GOT3 (cell line): Measurements from ENCODE around the gene KIF20A.
"Not testable (repeated sequence)": the region's sequence is repeated elsewhere in the genome, so short reads cannot be mapped to it uniquely, and the experiment has no call there.

Source experiments
- DNase-seq: peaks from one replicate; lab custom pipeline; 2025; ENCODE audit warnings: mixed read lengths; lab: John Stamatoyannopoulos, UW

KIF20A gene

DNA sequence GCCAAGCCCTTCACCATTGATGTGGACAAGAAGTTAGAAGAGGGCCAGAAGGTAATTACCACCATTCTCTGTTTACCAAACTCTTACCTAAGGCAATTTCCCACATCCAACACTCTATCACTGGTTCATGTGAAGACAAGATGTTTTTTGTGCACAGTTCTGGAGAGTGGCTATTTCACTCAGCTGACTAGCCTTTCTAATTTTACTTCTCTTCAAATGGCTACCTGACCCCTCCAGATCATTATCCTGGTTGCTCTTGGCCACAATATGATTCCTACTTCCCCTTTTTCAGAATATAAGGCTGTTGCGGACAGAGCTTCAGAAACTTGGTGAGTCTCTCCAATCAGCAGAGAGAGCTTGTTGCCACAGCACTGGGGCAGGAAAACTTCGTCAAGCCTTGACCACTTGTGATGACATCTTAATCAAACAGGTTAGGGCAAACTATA, 7.1 kb downstream of the KIF20A start:
- DNase-seq: no peak

DNA sequence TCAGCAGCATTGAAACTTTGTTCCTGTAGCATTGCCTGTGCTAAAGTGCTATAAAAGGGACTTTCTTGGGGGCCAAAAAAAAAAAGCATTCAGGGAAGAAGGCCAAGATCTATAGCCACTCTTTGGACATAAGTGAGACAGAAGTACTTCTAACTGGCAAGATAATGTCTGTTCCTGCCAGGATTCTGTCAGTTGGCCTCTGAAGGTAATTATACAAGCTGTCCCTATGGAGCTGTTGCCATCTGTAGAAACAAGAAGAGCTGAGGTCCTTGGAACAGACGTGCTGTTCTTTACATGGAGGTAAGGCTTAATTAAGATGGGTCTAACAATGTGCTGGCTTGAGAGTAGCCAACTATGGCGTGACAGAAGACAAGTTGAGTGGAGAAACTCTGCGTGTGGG, 9.7 kb downstream of the KIF20A start:
- DNase-seq: no peak

DNA sequence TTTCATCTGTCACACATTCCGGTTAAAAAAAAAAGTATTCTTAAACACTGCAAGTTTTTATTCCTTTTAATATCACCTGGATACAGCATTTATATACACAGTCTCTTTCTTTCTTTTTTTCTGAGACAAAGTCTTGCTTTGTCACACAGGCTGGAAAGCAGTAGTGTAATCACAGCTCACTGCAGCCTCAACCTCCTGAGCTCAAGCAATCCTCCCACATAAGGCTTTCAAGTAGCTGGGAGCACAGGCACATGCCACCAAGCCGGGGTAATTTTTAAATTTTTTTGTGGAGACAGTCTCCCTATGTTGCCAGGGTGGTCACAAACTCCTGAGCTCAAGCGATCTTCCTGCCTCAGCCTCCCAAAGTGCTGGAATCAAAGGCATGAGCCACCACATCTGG, 13.9 kb downstream of the KIF20A start:
- no peak for DNase-seq

DNA sequence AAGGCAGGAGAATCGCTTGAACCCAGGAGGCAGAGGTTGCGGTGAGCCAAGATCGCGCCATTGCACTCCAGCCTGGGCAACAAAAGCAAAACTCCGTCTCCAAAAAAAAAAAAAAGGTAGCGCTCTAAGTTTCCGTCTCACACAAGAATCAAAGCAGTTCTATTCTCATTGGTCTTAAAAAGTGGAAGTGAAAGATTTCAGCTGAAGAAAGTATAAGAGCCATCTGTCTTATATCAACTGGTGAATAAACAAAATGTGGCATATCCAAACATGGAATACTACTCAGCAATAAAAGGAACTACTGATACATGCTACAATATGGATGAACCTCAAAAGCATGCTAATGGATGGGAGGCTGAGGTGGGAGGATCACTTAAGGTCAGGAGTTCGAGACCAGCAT, 14.9 kb downstream of the KIF20A start:
- DNase-seq: not testable (repeated sequence)

DNA sequence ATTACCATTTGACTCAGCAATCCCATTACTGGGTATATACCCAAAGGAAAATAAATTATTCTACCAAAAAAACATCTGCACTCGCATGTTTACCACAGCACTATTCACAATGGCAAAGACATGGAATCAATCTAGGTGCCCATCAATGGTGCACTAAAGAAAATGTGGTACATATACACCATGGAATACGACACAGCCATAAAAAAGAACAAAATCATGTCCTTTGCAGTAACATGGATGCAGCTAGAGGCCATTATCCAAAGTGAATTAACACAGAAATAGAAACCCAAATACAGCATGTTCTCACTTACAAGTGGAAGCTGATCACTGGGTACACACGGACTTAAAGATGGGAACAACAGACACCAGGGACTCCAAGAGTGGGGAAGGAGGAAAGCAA, 32.1 kb downstream of the KIF20A start:
- no peak for DNase-seq

DNA sequence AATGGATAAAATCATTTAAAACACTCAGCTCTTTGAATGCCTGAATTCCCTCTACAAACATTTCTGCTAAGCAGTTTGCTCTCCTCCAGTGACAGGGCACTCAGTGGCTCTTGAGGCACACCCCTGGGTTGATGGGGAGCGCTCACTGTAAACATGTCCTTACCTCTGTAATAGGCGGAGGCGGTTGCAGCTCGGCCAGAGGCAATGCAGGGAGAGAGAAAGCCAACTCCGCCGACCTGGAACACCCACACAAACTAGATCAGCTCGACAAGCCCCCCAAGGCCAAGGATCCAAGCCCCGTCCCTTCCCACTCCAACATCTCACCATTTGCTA, 33.9 kb downstream of the KIF20A start:
- DNase-seq: no peak

DNA sequence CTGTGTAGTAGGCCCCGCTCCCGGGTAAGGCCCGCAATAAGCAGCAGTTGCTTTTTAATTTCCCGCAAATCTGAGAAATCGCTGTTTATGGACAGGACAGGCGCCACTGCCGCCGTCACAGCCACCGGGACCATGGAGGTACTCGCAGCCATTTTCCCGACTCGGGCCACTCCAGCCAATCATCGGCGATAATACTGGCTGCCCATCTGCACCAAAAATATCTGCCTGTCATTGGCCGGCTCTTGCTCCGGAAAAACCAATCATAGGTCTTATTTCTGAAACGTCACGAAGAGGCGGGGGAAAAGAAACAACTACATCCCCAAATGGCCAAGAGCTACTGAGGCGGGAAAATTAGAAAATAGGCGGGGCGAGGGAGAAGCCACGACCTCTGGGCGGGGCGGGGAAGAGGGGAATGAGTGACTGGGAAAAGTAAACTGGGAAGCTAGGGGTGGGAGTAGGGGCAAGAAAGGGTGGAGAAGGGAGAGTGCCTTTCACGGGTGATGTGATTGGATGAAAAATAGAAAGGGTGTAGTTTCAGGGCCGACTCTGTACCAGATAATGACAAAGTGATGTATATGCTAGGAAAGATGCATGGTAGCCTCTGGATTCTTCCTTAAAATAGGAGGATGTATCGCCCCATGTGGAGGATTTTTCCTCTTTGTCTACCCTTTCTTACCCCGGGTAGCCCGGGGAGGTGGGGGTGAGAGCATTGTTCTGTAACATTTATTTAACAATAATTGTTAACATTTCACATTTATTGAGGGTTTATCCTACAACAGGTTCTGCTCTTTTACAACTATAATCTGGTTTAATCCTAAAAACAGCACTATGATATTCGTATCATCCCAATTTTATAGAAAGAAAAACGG, 34.5 kb downstream of the KIF20A start, which contains the start of gene CDC23:
TSS of gene CDC23 (minus strand) at position 163 of the 869 bp plus-strand sequence. CDS start at position 152, 11 bp downstream.
- DNase-seq: peak; percentile 88

DNA sequence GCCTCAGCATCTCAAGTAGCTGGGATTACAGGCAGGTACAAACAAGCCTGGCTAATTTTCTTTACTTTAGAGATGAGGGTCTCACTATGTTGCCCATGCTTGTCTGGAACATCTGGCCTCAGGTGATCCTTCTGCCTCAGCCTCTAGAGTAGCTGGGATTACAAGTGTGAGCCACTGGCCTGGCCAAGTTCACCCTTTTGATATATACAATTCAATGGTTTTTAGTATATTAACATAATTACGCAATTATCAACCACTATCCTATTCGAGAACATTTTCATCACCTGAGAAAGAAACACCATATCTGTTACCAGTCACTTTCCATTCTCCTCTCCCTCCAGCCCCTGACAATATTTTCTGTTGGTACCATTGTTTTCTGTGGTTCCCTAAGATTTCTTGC, 37.9 kb downstream of the KIF20A start:
- no peak for DNase-seq

DNA sequence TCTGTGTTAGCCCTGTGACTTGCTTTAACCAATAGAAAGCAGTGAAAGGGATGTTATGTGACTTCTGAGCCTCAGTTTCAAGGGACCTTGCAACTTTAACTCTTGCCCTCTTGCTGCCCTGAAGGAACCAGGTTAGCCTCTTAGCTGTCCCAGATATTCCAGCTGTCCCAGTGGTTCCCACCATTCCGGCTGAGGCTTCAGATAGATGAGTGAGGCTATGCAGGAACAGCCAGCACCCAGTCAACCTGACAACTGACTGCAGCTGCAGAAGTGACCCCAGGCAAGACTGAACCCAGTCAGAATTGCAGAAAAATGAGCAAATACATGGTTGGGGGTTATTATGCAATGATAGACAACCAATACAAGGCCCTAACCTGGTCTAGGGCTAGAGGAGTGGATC, 44.6 kb downstream of the KIF20A start:
- no peak for DNase-seq

DNA sequence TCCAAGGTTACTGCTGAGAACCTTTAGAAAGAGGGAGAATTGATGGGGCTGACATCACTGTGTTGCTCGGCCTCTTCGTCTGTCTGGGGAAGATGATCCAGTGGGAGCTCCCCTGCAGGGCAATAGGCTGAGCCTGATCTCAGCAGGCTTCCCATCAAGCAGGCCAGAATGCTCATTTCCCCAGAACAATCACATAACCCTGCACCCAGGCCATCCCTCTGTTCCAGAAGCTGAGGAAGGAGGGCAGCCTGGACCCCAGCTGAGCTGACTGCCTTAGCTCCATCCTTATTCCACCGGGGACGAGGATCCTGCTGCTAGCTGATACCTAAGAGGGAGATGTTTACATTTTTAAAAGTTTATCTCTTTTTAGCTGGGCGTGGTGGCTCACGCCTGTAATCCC, 45.8 kb downstream of the KIF20A start:
- no peak for DNase-seq

DNA sequence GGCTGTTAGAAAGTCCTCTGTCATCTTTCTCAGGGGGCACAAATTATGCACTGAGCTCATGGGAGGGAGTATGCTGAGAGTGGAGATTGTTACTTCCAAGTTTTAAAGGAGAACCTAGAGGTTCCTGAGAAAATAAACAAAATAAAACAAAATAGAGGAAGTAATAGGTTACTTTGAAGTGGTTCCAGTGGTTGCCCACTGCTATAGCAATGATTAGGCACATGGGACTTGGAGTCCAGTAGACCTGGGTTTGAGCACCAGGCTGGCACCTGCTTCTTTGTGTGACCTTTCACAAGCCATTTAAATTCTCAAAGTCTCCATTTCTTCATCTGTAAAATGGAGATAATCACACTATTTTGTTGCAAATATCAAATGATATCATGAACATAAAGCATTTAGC, 48.0 kb downstream of the KIF20A start:
- DNase-seq: no peak

DNA sequence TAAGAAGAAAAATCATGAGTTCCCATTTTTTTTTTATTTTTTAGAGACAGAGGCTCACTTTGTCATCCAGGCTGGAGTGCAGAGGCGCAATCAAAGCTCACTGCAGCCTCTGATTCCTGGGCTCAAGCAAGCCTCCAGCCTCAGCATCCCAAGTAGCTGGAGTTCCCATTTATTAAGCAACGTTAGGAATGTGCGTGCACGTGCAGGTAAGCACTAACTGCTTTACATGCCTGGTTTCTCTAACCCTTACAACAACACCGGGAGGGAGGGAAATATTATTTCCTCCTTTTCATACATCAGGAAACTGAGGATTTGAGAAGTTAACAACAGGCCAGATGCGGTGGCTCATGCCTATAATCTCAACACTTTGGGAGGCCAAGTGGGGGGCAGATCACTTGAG, 50.5 kb downstream of the KIF20A start:
- DNase-seq: no peak

DNA sequence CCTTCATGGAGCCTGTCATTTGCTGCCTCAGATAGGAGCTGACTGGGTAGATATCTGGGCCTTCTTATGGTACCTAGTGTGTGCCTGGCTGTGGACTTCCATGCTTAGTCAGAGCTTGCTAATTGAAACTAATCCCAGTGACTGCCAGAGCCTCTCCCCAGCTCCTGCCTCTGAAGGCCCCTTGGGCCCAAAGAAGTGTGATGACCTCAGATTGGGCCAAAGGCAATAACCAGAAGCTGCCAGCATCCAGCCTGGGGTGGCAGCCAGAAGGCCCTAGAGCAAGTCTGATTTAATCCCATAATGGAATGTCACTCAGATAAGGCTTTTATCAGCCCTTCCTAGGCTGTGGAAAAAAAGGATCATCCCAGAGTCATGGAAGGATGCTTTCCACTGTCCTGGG, 51.3 kb downstream of the KIF20A start:
- peak; percentile 32 for DNase-seq

DNA sequence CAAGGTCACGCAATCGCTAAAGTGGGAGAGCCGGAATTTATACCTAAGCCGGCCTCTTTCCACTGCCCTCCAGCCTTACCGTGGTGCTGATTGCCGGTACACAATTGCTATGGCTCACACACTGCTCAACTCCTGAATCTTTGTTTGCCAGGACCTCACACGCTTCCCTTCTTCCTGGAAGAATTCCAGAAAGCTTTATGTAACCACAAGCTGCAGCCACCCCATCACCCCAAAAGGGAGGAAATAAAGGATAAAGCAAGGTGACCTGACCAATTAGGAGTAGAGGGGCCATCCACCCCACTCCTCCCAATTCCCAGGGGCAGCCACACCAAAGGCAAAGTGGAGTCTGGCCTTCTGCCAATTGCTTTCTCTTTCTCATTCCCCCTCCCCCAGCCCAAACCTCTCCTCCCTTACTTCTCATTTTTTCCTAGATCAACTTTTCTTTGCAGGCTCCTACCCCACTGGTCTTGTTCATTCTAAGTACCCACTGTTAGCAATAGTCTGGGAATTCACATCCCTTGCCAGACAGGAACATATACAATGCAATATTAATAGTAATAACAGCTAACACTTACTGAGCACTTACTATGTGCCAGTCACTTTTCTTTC, 52.2 kb downstream of the KIF20A start:
- DNase-seq: no peak

DNA sequence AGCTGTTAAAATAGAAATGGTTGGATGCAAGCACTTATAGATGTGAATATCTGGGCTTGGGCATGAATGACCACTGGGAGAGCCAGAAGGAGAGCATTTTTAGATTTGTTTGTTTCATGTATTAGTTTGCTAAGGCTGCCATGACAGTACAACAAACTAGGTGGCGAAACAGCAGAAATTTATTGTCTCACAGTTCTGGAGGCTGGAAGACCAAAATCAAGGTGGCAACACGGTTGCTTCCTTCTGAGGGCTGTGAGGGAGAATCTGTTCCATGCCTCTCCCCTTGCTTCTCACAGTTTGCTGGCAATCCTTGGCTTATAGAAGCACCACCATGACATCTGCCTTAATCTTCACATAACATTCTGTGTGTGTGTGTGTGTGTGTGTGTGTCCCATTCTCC, 54.4 kb downstream of the KIF20A start:
- no peak for DNase-seq

DNA sequence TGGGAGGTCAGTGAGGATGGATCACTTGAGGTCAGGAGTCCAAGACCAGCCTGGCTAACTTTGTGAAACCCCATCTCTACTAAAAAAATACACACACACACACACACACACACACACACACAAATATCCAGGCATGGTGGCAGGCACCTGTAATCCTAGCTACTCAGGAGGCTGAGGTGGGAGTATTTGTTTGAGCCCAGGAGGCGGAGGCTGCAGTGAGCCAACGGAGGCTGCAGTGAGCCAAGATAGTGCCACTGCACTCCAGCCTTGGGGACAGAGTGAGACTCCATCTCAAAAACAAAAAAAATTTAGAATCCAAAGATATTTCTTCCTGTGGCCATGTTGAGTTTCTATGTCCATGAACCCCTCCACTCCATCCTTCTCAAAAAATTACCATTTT, 55.7 kb downstream of the KIF20A start:
- DNase-seq: no peak
